ENCODE measurements around the gene CAPN13.

CAPN13 gene

GRCh38 chr2:30765191-30765590 is 42.1 kb downstream of the CAPN13 start:
- no peak for DNase-seq

GRCh38 chr2:30764021-30764800 is 43.0 kb downstream of the CAPN13 start:
- no peak for DNase-seq

GRCh38 chr2:30763151-30763660 is 44.0 kb downstream of the CAPN13 start:
- DNase-seq = no peak

- DNase-seq = no peak
These were observed 46.0 kb downstream of the CAPN13 start for GRCh38 chr2:30761226-30761625.

DNA sequence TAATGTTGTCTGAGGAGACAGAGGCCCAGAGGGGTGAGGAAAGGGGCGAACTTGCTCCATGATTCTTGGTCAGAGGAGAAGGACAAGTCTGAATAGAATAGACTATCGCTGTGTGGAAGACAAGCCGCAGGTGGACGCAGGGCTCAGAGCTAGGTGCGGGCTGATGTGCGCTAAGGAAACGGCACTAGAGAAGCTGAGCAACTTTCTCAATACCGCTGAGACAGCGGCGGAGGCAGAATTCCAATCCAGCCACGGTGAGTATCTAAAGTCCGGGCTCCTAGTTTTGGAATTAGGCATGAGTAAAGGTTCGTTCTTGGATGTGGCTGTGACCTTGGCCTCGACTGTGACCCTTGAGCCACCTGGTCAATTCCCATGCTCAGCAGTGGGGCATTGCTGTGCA is 47.8 kb downstream of the CAPN13 start:
- no peak for DNase-seq

DNA sequence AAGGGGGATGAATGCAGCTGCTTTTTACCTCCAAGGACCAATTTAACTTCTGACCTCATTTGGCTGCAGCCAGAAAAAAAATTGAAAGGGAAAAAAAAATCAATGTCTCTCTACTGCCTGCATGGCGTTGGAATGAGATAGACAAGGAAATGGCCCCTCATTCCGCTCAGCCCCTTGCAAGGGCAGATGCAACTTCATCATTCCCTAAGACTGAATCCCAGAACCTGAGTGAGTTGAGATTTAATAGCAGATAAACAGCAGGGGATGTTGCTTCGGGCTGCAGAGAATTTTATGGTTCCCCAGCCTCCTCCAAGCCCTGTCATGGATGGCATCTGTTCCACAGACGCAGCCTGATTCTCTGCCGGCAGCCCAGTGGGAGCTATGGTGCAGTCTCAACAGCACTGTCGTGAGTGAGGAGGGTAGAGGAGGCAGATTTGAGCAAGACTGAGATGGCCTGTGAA is 49.0 kb downstream of the CAPN13 start:
- no peak for DNase-seq

GRCh38 chr2:30757749-30758148 is 49.5 kb downstream of the CAPN13 start:
- DNase-seq = no peak

- no peak for DNase-seq
These were observed 50.3 kb downstream of the CAPN13 start for GRCh38 chr2:30756971-30757370.

DNA sequence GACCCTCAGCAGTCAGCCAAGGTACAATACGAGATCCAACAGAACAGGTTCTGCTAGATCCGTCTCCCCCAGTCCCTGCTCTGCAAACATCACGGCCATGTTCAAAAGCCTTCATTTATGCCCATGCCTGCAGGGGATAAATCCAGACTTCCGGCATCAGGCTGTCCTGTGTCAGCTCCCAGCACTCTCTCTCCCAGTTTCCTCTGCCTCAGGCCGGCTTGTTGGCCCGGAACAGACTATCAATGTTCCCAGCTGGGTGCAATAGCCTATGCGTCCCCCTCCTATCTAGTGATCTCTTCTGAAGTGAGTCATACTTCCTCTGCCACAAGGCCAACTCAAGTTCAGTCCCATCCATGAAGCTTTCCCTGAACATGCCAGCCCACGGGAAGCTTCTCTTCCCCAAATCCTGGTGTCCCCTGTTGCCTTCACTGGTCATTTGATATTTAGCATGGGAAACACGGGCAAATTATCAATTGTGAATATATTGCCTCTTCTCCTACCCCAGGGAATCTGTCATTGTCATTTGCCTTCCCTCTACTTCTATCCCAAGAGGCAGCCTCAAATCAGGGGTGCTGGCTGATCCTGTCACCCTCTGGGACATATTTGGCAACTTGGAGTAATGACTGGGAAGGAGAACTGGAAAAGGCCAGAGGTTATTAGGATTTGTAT is 51.1 kb downstream of the CAPN13 start:
- DNase-seq = no peak

DNA sequence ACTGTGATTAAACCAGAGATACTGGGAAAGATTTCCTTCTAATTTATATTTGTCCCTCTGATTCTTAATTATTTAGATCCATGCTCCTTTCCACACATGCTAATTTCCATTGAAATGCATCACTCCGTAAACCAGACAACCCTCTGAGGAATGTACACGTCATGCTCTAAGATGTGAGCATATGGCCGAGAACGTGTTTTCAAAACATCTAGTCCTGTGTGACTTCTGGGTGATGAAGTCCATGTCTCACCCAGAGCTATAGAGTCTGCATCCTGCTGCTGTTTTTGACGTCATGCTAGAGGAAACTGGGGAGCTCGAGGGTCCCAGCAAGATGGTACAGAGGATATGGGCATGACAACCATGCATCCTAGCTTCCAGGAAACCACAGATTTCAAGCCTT is 53.6 kb downstream of the CAPN13 start:
- no peak for DNase-seq

GRCh38 chr2:30752811-30753210 is 54.4 kb downstream of the CAPN13 start:
- DNase-seq = no peak

DNA sequence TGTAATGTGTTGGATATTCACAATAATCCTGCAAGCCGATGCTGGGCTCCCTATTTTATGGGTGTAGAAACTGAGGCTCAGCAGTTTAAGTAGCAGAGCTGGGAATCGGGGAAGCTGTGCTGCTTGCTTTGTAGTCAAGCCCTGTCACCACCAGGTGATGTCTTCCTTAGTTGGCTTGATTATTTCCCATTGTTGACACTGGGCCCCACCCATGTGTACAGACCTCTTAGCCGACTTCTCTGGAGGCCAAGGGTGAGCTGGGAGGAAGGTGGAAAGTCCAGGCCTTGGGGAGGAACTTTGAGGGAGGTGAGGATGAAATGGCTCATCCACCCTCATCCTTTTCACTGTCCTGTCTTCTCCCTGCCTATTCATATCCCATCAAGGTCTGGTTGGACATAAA is 60.0 kb downstream of the CAPN13 start:
- DNase-seq = no peak

DNA sequence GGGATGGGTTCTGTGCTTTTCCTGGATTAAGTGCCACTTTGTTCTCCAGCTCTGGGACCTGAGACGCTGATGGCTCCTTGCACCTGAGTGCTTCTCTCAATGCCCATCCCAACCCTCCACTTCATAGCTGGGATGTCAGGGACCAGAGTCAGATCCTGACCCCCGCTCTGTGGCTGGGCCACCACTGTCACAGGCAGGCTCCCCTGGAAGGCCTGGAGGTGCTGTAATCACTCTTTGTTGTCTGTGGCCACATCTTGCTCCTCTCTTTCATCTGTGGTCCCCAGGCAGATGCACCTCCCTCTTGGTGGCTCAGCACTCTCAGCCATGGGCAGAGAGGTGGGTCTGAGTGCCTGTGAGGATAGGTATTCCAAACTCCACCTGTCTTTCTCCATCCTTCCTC is 62.4 kb downstream of the CAPN13 start:
- no peak for DNase-seq

DNA sequence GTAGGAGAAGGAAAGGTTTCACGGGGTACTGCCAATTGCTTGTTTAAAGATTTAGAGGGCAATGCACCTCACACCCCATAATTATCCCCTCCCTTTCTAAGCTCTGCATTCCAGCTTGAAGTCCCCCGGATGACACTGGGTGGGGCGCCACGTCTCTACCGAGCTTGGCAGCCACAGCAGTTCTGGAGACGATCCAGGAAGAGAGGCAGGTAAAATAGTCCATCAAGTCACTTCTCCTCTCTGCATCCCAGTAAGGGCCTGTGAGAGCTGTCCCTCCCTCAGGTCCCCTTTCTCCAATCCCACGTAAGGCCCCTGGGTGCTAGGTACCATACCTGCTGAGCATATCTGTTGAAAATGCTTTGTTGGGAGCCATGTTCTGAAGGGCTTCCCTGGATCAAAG is 65.7 kb downstream of the CAPN13 start:
- DNase-seq = no peak

- no peak for DNase-seq
These were observed 68.9 kb downstream of the CAPN13 start for GRCh38 chr2:30738141-30738911.

GRCh38 chr2:30737326-30737610 is 70.0 kb downstream of the CAPN13 start:
- DNase-seq = no peak

GRCh38 chr2:30736461-30737325 is 70.6 kb downstream of the CAPN13 start:
- no peak for DNase-seq

DNA sequence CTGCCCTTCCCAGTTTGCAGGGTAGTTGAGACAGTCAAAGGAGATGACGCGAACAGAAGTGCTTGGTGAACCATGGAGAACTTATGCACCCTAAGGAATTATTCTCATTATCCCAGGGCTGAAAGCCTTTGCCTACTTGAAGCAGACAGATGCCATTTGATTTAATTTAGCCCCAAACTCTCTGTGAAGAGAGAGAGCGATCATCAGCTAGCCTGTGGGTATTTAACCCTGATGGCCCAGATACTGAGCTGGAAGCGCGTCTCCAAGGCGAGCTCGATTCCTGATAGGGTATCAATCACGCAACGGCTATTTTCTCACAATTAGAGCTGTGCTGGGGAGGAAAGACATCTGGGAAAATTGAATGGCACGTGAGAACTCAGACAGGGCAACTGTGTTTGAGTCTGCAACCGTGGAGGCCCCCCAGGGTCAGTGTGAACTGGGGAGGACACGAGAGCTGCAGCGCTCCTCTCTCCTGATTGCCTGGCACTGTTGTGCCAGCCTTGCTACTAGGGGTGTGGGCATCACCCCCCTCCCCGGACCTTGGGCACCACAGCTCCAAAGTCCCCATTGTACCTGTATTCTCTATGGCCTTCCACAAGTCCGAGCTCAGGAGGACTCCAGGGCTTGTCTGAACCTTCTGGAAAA is 73.2 kb downstream of the CAPN13 start:
- DNase-seq = no peak

- DNase-seq = no peak
These were observed 74.4 kb downstream of the CAPN13 start for GRCh38 chr2:30732876-30733275.

DNA sequence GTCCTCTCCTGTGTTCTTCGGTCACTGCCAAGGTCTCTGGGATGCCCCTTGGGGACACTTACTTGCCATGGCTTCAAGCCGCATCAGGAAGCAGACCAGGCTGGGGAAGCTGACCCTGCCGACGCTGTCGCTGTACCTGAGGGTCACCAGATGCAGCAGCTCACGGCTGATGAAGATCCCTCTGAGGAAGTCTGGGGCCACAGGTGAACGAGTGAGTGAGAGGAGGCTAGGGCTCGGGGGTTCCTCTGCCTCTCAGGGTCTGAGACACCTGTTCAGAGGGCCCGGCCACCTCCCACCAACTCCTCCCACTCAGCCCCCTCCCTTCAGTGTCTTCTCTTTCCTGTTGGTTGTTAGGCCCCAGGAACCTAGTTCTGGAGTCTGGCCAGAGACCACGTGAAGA is 74.9 kb downstream of the CAPN13 start:
- no peak for DNase-seq

DNA sequence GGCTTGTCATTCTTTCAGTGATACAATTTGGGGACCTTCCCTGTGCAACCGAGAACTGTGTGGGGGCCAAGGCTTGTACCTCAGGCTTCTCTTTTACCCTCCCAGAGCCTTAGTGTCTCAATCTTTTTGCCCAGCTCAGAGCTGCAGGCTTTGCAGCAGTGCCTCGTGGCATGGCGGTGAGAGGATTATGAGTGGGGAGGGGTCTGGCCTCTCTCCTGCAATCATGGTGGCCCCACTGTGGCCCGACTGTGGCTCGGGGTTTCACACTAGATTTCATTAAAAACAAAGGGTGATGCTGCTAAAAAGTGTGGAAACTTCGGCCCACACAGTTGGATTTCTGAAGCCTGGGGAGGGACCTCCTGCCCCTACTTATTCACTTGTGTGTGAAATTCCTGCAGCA is 75.5 kb downstream of the CAPN13 start:
- no peak for DNase-seq

Data from hypothalamus (tissue), 51 donors.